ENCODE measurements around the gene ZNF845.
"Not testable (repeated sequence)": the region's sequence is repeated elsewhere in the genome, so short reads cannot be mapped to it uniquely, and the experiment has no call there.

Gene ZNF845

DNA sequence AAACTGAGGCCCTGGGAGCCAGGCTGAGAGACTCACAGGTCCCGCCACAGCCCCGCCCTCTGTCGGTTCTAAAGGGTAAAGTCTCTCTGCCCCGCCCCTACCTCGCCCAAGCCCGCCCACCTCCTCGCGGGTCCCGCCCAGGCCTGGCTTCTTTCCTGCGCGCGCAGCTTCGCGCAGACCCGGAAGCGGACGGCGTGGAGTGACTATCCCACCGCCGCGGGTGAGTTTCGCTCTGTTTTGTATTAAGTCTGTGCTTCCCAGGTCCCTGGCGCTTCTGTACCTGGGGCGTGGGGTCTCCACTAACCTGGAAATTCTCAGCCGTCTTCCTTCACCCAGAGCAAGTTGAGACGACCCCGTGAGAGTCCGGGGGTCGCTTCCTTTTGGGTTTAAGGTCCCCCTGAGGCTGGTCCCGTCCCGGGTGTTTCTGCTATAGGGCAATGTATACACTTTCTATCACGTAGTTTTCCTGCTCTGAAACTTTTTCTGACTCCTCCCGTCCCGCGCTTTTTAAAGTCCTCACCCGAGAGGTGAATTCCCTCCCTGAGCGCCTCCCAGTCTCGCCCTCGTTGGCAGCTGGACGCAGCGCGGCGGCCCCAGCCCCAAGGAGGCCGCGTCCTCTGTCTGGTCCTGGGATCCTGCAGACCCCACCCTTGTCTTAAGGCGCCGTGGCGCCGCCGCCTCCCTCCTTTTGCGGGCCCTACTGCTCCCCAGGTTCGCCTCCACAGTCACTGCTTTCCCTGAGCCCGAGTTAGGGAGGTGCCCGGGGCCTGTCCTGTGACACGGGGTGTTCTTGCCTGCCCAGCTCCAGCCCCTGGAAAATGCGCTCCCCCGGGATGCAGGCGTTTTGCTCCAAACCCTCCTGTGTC is 61.7 kb downstream of the ZNF845 start, which contains the start of gene ZNF765:
Gene ZNF765 (plus strand): TSS at position 176 of the 866 bp plus-strand sequence. CDS start 2,867 bp downstream, outside the sequence.
- no peaks in the 10 kb centered on the region for H3K9me3 ChIP-seq
- TF ChIP-seq, protein P1, sequence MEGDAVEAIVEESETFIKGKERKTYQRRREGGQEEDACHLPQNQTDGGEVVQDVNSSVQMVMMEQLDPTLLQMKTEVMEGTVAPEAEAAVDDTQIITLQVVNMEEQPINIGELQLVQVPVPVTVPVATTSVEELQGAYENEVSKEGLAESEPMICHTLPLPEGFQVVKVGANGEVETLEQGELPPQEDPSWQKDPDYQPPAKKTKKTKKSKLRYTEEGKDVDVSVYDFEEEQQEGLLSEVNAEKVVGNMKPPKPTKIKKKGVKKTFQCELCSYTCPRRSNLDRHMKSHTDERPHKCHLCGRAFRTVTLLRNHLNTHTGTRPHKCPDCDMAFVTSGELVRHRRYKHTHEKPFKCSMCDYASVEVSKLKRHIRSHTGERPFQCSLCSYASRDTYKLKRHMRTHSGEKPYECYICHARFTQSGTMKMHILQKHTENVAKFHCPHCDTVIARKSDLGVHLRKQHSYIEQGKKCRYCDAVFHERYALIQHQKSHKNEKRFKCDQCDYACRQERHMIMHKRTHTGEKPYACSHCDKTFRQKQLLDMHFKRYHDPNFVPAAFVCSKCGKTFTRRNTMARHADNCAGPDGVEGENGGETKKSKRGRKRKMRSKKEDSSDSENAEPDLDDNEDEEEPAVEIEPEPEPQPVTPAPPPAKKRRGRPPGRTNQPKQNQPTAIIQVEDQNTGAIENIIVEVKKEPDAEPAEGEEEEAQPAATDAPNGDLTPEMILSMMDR (IDR thresholded peaks at IDR 0.05) = peak; percentile 54 to 68
- peaks cover 5 to 21% (median 14%) of the 10 kb centered on the region in 4 donors for H3K4me1 ChIP-seq
- H3K36me3 ChIP-seq = peaks cover 16 to 31% (median 20%) of the 10 kb centered on the region in 3 donors
- peak; percentile 95 to 96 for DNase-seq
- no peaks in the 10 kb centered on the region for H3K27me3 ChIP-seq
- peak within 1 kb of the TSS; percentile 68 to 87 for H3K27ac ChIP-seq
- peak within 1 kb of the TSS; percentile 66 to 83 for H3K4me3 ChIP-seq
- intact Hi-C loops (cut with DNase I; ENCODE audit: low total_unique reads) = loop anchor here (2.0 kb wide), 2 partner anchors 30 to 36 kb away; partner anchors contain the start of genes ZNF525 and ZNF761

DNA sequence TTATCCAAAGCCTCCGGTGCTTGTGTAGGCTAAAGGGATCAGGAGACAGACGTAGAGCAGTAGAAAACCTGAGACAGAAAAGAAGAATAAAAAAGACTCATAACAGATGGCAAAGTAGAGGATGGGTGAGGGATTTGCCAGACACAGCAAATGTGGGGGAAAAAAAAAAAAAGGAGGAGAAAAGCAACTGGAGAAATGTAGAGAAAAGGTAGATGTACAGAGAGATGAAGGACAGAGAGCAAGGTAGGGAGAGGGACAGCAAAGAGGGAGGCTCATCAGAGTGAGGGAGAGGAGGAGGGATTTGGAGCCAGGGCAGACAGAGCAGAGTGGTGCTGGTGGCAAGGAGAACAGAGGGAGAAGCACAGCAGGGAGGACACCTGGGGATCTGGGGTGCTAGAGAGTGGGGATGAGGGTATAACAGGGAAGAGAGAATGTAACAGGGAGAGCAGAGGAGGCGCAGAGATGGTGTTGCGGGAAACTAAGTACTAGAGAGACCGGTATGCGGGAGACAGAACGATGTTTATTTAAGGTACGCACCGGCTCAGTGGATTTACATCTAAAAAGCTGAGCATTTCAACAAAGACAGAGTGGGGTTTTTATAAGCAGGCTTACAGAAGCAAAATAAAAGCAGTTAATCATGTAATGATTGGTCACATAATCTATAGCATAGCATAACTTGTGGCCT is 62.4 kb downstream of the ZNF845 start:
- Histone ChIP-seq H3K4me3 (peak overlapping the region; percentile 66 to 83), H3K36me3 (peaks cover 23 to 35% (median 26%) of the 10 kb centered on the region in 3 donors), H3K4me1 (peaks cover 5 to 21% (median 14%) of the 10 kb centered on the region in 4 donors), H3K27ac (peak overlapping the region; percentile 68 to 87)
- intact Hi-C loops (cut with DNase I; ENCODE audit: low total_unique reads) = loop anchor here (2.0 kb wide), 2 partner anchors 31 to 35 kb away; partner anchors contain the start of genes ZNF525 and ZNF761
- H3K27me3 ChIP-seq, DNase-seq, H3K9me3 ChIP-seq: not testable (repeated sequence)

DNA sequence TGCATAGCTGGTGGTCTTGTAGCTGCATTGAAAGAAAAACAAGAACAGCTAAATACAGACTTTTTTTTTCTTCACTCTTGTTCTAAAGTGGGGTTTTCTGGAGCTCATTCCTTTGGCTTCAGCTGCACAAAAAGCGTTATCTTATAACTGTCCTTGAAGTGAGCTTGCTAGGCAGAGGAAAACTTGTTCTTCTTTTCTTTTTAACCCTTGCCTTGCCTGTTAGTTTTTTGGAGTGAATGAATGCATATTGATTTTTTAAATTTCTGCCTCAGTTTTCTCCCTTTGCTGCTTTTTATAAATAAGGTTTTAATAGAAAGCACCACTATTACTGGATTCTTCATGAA is 62.9 kb downstream of the ZNF845 start:
- no peak for DNase-seq
- no peaks in the 10 kb centered on the region for H3K9me3 ChIP-seq
- intact Hi-C loops (cut with DNase I; ENCODE audit: low total_unique reads) = no loop called here
- TF ChIP-seq, protein P1 (IDR thresholded peaks at IDR 0.05) = no peak
- H3K27me3 ChIP-seq = no peaks in the 10 kb centered on the region
- H3K27ac ChIP-seq = peak overlapping the region in 1 of 2 donors; percentile 87
- peak overlapping the region in 1 of 2 donors; percentile 83 for H3K4me3 ChIP-seq
- H3K36me3 ChIP-seq = peaks cover 28 to 41% (median 31%) of the 10 kb centered on the region in 3 donors
- peaks cover 5 to 21% (median 14%) of the 10 kb centered on the region in 4 donors for H3K4me1 ChIP-seq

DNA sequence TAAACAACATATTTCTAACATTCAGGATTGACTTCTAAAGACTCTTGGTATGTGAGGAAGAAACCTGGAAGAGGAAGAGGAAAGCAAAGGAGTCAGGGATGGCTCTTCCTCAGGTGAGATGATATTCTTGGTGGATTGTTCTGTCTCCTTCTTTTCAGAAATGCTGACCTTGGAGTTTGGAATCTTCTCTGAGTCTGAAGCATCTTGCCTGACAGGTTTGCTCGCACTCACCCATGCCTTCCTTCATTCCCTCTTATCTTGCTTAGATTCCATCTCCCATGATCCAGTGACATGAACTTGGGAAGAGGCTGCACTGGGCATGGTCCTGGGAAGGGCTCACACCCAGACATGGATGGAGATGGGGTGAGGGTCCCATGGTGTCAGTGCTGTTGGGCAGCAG is 64.4 kb downstream of the ZNF845 start:
- H3K27ac ChIP-seq; intact Hi-C loops (cut with DNase I; ENCODE audit: low total_unique reads); H3K4me3 ChIP-seq; H3K9me3 ChIP-seq; DNase-seq; H3K27me3 ChIP-seq: not testable (repeated sequence)
- peaks cover 5 to 21% (median 14%) of the 10 kb centered on the region in 4 donors for H3K4me1 ChIP-seq
- H3K36me3 ChIP-seq = peaks cover 42 to 55% (median 46%) of the 10 kb centered on the region in 3 donors
